Fibroblast of gingiva (primary cell): ENCODE measurements around the gene BEGAIN.

Experiments used
- DNase-seq: peaks from one replicate; pipeline ENCODE4 v3.0.0-alpha.2; 2011; ENCODE audit warnings: low read depth

The BEGAIN gene, protein sequence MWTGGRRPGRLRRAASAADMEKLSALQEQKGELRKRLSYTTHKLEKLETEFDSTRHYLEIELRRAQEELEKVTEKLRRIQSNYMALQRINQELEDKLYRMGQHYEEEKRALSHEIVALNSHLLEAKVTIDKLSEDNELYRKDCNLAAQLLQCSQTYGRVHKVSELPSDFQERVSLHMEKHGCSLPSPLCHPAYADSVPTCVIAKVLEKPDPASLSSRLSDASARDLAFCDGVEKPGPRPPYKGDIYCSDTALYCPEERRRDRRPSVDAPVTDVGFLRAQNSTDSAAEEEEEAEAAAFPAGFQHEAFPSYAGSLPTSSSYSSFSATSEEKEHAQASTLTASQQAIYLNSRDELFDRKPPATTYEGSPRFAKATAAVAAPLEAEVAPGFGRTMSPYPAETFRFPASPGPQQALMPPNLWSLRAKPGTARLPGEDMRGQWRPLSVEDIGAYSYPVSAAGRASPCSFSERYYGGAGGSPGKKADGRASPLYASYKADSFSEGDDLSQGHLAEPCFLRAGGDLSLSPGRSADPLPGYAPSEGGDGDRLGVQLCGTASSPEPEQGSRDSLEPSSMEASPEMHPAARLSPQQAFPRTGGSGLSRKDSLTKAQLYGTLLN

DNA sequence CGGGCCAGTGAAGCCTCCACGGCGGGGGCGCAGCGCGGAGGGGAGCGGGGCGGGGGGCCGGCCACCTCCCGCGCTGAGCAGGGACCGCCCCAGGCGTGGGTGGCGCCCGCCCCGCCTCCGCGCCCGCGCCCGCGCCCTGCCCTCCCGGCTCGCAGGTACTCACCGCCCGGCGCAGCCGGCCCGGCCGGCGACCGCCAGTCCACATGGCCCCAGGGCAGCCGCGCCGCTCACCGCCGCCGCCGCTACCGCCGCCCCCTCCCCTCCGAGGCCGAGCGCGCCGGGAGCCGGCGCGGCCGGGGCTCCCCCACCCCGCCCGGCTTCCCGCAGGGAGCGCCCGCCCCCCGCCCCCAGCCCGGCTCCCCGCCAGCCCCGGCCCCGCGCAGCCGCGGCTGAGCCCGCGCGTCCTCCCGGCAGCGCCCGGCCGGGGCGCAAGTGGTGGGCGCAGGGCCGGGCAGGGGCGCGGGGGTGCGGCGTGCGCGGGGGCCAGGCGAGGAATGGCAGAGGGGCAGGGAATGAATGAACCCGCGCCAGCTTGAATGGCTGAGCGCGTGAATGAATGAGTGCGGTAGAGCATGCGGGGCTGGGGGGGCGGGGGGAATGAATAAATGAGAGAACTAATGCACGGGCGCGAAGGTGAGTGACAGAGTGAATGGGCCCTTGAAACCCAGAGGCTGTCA, at the start of gene BEGAIN:
Gene BEGAIN, minus strand, starts transcription at position 332 of the 677 bp plus-strand sequence. Its CDS starts 127 bp downstream, at position 205.
- DNase-seq, result no peak

DNA sequence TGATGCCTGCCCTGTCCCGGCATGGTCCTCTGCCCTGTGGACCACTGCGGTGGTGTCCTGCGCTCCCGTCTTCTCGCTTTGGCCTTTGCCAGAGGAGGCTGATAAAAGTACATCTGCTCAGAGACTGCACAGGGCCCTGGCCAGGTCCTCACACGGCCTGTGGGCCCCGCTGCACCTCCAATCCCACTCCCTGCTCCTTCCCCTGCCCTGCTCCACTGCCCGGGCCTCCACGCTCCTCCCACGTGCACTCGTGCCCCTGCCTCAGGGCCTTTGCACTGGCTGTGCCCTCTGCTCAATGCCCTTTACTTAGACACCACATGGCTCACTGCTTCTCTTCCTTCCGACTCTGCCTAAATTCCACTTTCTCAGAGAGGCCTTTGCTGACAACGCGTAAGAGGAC, 49.3 kb upstream of the BEGAIN start:
- DNase-seq, result no peak

DNA sequence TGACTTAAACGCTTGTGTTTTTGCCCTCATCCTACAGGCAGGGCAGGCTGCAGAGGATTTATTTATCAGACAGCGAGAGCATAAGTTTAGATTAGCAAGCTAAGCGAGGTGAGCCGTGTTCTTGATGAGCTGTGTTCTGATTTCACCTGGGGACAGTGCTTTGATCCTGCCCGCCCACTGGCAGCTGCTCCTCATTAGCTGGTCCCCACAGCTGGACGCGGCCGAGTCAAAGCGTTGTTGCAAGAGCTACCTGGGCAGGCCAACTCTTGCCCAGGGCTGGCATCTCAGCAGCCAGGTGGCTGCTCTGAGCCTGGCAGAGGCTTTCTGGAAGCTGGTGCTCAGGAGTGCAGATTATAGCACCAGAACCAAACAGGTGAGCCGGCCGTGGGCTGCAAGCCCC, 46.8 kb upstream of the BEGAIN start:
- no peak for DNase-seq

DNA sequence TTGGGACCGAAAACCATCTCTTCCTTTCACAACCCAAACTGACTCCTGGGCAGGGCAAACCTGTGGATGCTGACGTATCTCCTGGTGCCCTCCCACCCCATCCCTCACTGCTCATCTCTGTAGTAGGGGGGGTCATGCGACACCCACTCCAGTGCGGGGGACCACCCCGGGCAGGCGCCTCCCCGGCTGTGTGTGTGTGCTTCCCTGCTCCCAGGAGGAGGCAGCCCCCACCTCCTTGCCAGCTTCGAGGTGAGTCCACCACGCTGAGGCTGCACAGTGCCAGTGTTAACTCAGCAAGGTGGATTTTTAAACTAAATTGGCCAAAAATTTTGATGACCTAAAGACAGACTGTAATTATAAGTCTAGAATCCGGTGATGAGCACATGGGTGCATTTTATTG, 46.2 kb upstream of the BEGAIN start:
- DNase-seq, result no peak

DNA sequence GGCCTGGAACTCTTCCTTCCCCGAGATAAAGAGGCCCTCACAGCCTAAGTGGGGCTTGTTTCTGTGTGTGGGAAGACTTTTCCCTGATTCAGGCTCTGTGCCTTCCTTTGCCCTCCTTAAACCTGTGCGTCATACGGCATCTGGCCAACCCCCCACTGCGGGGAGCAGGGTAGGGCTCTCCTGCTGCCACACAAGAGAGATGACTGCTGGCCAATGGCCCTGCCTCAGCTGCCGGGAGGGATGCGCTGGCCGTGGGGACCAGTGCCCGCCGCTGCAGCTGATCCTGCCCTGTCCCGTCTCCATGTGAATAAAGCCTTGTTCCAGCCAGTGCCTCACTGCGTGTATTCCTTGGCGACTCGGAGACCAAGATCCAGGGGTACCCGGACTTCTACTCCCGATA, 42.5 kb upstream of the BEGAIN start:
- DNase-seq, result no peak

DNA sequence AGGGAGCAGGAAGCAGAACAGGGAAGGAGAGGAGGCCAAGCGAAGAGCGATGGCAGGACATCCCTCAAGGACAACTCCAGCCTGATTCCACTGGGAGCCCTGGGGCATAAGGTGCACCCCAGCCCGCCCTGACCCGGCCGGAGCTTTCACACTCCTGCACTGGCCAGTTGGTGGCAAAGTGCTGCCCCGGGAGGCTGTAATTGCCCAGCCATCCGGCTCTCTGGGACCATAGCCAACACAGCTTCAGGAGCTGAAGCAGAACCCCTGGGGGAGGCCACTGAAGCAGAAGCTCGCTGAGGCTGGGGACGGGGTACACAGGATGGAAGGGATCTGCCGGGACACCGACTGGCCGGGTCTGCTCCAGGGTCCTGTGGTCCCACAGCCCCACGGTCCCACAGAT, 41.9 kb upstream of the BEGAIN start:
- no peak for DNase-seq

DNA sequence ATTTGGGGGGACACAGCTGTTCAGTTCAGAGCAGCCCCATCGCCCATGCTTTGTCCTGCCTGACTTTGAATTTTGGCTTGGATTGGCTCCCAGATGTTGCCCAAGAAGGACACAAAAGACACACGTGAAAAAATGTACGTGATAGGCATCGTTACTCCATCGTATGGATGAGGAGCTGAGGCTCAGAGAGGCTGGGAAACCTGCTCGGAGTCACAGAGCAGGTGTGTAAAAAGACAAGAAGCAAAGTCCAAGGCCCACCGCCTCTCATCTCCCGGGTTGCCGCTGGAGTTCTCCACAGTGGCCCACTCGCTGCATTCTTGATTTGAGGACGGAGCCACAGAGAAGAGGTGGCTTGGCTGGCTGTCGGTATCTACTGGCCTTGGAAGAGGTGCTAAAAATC, 41.0 kb upstream of the BEGAIN start:
- no peak for DNase-seq

DNA sequence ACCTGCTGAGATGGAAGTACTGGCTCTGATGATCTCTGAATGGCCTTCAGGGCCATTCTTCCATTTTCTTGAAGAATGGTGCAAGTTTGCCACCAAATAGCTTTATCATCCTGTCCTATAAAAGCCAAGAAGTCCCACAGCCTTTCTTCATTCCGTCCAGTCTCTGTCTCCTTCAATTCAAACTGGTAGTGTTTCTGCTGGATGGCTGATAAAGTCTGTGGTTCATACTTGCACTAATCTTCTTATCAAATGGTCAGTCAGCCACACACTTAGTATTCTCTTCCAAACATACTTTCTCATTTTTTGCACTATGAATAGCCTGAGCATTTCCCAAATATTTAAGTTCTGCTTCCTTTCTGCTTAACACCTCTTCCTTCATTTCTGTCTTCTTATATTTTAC, 39.4 kb upstream of the BEGAIN start:
- DNase-seq, result no peak

DNA sequence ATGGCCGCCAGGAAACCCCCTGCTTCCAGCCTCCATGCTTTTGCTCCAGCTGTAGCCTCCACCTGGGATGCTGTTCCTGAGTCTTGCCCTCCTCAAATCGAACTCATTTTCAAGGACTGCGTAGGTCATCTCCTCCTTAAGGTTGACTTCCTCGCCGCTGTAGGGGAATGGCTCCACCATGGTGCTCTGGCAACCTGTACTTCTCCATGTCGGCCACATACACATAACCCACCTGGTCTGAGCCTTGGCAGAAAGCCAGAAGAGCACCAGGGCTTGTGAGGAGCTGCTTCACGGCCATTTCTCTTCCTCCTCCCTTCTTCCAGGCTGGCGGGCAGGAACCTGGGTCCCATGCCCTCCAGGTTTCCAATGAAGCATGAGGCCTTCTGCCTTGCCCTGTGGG, 36.7 kb upstream of the BEGAIN start:
- no peak for DNase-seq

DNA sequence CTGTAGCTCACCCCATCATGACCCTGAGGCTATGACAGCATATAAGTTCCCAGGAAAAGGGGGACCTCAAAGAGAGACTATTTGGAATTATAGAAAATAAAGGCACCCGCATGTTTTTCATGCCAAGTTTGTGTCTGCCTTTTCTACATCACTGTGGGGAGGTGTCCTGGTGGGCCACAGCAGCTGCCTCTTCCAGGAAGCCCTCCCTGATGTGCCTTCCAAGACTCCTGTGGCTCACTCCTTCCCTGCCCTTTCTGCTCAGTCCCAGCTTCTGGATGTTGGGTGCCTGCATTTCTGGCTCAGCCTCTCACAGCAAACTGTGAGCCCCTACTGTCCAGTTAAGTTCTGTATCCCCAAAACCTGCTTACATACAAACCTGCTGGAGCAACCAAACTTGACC, 36.3 kb upstream of the BEGAIN start:
- no peak for DNase-seq

DNA sequence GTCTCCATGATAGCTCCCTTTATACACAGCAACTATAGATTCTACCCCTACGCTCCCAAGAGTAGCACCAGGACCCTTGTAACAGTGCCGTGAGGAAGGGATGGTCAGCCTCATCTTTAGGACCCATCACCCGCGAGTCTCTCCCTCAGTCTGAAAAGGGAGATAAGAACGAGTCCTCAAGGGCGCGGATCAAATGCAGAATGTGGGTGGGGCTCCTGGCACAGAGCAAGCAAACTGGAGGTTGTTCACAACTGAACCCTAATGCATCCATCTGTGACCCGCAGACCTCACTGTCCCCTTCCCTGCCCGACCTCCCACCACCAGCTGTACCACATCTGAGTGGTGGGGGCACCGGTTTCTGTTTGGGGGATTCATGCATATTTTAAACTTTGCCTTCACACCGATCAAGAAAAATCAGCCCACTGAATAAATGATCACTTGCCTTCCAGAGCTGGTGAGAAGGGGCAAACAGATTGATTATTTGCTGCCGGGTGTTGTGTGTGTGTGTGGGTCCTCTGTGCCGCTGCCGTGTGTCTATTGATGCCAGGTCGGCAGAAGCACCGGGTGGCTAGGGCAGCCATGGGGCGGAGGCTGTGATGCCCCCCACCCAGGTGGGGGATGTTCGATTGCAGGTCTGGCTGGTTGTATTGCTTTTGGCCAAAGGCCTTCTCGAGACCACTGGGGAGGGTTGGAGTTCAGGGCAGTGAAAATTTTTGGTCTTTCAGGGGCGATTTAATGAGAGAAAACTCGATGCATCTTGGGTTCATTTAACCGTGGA, 35.7 kb upstream of the BEGAIN start:
- no peak for DNase-seq

DNA sequence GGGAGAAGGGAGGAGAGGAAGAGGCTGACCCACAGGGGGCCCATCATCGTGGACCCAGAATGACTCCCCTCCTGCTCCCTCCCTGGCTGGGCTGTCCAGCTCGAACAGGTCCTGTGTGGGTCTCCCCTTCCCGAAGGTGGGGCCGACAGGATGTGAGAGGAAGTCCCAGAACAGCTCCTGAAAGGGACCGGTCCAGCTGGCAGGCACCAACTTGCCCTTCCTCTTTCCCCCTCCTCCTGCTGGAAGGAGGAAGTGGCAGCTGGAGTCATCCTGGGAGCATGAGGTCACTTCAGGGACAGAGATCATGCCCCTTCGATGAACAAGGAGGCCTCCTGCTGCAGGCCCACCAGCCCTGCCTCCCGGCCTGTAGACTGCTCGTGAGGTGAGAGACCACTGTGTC, 35.0 kb upstream of the BEGAIN start:
- no peak for DNase-seq

DNA sequence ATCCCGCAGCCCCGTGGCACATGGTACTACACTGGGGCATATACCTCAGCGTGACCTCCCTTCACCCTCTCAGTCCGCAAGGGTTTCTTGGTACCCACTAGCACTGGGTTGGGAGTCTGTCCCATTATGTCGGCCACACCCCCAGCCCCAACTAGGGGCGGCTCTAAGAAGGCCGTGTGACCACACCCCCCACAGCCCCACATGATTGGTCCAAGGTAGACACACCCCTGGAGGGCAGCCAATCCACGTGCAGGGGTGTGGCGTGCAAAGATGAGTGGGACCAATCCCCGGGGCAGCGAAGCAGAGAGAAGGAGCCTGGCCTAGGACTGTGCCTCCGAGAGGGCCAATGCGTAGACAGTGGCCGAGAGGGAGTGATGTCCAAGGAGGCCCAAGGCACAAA, 34.6 kb upstream of the BEGAIN start:
- no peak for DNase-seq

DNA sequence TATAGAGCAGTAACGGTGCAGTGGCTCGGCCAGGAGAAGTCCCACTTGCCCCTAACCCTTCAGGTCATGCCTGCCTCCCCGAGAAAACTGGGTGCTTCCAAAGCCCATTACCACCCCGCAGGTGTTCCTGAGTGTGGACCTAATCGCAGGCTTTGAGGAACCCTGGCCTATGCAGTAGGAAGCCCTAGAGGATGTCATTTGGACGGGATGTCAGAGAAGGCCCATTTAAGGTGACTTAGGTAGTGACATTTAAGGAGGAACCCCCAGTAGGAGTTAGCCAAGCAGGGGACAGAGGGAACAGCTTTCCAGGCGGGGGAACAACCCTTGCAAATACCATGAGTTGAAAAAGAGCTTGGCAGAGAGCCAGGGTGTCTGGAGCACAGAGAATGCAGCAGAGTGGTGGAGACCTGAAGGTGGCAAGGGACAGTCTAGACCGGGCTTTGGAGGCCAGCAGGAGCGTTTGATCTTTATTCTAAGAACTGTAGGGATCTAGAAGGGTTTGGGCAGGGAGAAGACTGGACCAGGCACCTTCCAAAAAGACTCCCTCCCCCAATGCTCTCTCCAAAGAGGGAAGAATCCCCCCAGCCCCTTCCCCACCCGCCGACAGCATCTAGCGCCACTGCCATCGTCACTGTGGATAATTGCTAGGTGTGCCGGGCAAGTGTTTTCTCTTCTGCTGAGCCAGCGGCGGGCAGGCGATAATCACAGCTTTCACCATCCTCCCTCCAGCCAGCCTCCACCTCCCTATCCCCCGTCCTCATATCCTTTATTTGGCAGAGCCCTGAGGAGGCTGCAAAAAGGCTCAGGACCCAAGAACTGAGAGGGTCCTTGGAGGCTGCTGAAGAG, 33.3 kb upstream of the BEGAIN start:
- no peak for DNase-seq

DNA sequence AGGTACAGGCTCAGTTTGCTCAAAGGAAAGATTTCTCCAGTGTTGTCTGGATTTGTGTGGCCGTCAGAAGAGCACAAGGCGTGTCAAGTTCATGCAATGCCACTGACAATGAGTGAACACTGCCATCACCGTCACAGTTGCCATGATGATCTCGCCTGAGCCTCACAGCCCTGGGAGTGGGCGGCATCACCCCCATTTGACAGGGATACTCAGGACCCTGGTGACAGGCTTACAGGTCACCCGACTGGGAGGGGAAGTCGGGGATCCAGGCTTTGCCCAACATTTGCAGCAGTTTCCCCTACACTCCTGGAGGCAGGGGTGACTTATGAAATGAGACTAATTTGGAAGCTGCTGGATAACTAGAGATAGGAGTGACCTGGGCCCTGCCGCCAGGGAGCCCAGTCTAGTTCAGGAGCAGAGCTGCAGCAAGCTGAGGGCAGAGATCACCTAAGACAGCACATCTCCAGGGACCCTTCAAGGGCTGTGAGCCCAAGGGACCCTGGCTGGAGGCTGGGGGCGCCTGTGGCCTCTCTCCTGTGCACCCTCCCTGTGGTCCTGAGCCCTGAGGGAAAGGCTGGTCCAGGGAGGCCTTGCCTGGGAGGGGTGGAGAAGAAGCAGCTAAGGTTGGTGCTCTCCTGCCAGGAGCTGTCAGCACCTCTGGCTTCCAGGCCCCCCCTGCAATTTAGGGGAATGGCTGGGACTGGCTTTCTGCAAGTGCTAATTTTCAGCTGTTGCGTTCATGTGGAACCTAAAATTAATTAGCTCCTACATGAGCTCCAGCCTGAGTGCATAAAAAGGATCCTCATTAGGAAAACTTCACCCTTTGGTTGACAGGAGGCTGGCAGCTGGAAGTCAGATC, 32.4 kb upstream of the BEGAIN start:
- no peak for DNase-seq

DNA sequence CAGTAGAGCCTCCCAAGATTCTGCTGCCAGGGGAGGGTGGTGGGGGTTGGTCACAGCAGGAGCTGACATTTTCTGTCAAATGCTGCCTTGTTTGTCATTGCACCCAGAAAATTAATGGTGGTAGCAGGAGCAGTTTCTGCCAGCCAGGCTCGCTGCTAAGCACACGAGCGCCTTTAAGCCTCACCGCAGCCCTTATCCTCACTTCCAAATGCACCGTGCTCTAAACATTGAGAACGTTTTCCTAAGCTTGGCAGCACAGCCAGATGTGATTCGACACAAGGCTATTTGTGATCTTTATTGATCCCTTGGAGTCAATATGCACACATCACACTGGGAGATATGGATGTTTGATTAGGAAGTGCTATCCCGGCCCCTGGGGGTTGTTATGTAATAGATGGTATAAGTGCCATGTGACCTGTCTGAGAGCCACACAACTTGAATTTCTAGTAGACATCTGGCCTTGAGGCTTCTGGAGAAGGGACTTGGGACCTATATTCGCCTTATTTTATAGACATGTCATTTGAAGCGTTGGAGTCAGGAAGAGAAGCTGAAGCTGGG, 31.6 kb upstream of the BEGAIN start:
- no peak for DNase-seq

DNA sequence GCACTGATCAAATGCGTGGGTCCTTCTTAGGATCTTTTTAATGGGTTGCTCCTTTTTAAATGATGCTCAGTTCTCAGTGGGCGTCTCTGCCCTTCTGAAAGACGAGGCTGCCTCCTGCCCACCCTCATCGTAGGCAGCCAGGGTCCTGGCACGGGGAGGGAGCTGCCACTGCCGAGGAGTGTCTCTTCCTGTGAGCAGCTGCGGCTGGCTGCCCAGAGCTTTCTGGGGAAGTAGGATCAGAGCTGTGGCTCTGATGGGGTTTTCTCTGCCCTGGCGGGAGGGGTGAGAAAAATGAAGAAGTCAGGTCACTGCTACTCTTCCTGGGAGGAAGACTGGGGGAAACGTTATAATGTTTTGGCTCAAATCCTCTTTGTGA, 31.1 kb upstream of the BEGAIN start:
- DNase-seq, result no peak

DNA sequence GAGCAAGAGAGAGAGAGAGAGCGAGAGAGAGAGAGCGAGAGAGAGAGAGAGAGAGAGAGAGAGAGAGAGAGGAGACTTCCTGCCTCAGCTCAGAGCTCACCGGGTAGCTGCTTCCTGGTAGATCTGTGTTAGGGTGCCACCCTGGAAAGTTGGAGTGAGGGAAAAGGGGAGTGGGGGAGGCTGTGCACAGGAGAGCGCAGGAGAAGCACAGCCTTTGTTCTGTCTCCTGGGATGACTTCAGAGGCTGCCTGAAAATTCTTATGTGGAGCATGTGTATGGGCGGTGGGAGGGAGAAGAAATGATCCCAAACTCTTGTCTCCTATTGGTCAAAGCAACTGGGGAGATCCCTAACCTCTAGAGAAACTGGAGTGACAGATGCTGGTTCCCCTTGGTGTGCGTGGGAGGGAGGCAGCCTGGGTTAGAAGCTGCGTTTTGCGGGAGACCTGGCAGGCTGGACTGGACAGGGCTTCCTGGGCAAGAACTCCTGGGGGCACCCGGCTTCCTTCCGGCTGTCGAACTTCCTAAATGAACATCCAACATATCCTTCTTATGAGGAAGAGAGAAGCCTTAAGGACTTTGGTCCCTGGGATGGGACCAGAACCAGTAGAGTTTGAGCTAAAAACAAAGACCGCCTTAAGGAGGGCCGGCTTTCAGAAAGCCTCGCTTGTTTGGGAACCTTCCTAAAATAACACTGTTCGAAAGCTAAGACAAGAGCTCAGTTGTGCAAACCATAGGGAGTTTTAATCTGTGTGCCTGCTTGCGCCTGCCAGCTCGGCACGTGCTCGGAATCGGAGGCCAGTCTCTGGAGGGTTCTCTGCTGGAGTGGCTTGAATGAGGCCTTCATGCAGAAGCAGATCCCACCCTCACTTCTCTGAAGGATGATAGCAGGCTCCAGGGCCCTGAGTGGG, 30.4 kb upstream of the BEGAIN start:
- peak; percentile 21 for DNase-seq

DNA sequence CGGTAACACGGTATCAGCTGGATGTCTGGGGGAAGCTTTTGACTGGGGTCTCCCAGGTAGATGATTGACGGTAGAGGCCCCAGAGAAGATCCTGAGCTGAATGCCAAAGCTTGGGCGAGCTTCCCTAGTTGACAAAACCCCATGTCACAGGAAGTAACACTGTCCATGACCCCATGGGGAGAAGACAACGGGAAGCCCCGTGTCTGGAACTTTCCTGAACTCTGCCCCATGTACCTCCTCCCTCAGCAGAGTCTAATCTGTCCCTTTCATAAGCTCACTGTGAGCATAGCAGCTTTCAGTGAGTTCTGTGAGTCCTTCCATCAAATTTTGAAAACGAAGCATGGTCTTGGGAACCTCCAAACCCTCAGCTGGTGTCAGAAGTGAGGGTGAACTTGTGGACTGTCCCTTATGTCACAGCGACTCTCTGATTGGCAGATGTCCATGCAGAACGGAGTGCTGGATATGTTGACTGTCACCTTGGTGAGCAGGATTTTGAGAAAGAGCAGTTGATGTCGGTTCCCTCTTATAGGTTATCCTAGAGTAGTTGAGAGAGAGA, 29.7 kb upstream of the BEGAIN start:
- no peak for DNase-seq
